ENCODE results near the gene KBTBD12. TPM values are rescaled to one million over a fixed set of nuclear protein-coding genes. Genes with fewer than 3 reads are reported as not detected.
"Not testable (repeated sequence)": the region's sequence is repeated elsewhere in the genome, so short reads cannot be mapped to it uniquely, and the experiment has no call there.

KBTBD12 gene
- total RNA-seq, 1 donor from 2014 or later = 0.98 TPM

DNA sequence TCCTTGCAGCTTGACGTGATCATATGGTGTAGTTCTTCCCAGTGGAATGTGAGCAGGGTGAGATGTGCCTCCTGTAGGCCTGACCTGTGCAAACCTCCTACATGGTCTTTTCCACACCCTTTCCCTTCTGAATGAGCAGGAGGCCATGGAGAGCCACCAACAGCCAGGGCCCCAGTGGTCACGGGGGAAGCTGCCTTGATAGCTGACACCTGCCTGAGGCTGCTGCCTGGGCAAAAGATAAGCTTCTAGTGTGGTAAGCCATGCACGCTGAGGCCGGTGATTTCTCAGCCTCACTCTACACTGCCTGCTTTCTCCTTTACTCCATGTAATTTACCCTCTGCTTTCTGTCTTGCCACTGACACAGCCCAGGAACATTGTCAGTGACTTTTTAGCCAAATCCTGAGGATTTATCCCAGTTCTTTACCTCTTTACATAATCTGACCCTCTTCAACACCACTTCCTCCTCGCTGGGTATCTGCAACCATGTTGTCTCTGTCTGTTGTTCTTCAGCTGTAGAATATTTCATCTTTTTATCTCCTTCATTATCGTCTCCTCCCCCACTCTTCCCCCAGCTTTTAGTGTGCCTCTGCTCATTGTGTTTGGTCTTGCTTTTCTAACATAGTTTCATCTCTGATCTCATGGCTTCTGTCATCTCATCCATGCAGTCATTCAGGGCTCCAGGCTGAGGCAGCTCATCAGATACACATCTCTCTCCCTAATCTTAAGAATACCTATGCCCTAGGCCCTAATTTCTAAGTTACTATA, 11.2 kb upstream of the KBTBD12 start:
- no peak for DNase-seq (ENCODE audit: low read depth)
- no peak overlapping the region for H3K4me3 ChIP-seq (ENCODE audit: low read depth, low read length)
- TF ChIP-seq CTCF (conservative IDR thresholded peaks at IDR 0.05; ENCODE audit: low read depth, low read length) = no peak

DNA sequence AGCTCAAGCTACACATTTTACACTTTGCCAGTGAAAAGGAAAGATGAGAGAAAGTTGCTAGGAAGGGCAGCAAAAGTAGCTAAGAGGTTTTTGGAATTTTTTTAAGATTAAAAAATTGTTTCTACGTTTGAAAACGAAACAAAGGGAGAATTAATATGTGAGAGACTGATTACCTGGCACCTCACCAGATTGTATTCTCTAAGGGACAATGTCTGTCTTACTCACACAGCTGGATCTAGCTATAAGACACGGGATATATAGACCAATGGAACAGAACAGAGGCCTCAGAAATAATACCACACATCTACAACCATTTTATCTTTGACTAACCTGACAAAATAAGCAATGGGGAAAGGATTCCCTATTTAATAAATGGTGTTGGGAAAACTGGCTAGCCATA, 9.5 kb upstream of the KBTBD12 start:
- DNase-seq (ENCODE audit: low read depth) = no peak
- no peak for TF ChIP-seq CTCF (conservative IDR thresholded peaks at IDR 0.05; ENCODE audit: low read depth, low read length)
- no peak overlapping the region for H3K4me3 ChIP-seq (ENCODE audit: low read depth, low read length)

DNA sequence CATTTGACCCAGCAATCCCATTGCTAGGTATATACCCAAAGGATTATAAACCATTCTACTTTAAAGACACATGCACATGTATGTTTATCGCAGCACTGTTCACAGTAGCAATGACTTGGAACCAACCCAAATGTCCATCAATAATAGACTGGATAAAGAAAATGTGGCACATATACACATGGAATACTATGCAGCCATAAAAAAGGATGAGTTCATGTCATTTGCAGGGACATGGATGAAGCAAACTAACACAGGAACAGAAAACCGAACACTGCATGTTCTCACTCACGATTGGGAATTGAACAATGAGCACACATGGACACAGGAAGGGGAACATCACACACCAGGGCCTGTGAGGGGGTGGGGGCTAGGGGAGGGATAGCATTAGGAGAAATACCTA, 8.4 kb upstream of the KBTBD12 start:
- DNase-seq (ENCODE audit: low read depth); H3K4me3 ChIP-seq (ENCODE audit: low read depth, low read length): not testable (repeated sequence)

- no peak for DNase-seq (ENCODE audit: low read depth)
- TF ChIP-seq CTCF (conservative IDR thresholded peaks at IDR 0.05; ENCODE audit: low read depth, low read length) = no peak
- no peak overlapping the region for H3K4me3 ChIP-seq (ENCODE audit: low read depth, low read length)
Measured at GRCh38 chr3:127908202-127908601, 6.8 kb upstream of the KBTBD12 start.

DNA sequence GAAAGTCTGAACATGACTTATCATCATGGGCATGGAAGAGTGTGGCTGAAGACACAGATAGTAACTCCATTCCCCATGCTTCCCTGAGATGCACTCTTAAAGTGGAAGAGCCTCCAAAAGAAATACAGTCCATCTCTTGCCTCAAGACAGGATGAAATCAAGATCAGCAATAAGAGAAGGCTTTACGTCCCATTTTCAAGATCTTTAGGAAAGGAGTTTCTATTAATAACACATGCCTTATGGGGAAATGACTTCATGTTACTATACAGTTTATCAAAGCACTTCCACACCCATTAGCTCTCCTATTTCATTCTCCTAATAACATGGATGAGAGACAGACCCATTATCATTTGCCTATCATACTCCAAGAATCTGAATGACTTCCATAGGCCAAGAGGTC, 6.1 kb upstream of the KBTBD12 start:
- no peak for DNase-seq (ENCODE audit: low read depth)
- no peak overlapping the region for H3K4me3 ChIP-seq (ENCODE audit: low read depth, low read length)
- no peak for TF ChIP-seq CTCF (conservative IDR thresholded peaks at IDR 0.05; ENCODE audit: low read depth, low read length)

- DNase-seq (ENCODE audit: low read depth) = no peak
- no peak for TF ChIP-seq CTCF (conservative IDR thresholded peaks at IDR 0.05; ENCODE audit: low read depth, low read length)
- H3K4me3 ChIP-seq (ENCODE audit: low read depth, low read length) = no peak overlapping the region
Measured at GRCh38 chr3:127909646-127910045, 5.4 kb upstream of the KBTBD12 start.

DNA sequence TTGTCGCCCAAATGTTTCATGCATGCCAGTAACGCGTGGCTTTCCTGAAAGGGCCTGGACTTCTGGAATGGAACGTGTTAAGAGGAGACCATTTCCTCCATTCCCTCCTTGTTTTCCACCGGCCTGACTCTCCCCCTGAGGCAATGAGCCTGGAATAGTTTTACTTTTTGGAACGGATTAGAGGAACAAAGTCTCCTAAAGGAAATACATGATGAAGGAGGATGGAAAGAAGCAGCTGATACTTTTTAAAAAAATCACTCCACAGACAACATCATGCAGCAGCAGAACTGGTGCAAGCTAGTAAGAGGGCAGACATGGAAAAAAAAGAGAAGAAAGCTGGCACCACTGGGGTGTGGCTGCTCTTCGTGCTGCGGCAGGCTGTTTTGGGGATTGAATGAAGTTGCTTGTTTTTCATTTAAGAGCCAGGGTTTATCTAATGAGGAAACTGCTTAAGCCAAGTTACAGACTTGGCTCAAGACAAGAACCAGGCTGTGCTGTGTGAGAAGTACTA, 3.6 kb upstream of the KBTBD12 start:
- TF ChIP-seq CTCF (conservative IDR thresholded peaks at IDR 0.05; ENCODE audit: low read depth, low read length) = no peak
- DNase-seq (ENCODE audit: low read depth) = no peak
- H3K4me3 ChIP-seq (ENCODE audit: low read depth, low read length) = no peak overlapping the region

DNA sequence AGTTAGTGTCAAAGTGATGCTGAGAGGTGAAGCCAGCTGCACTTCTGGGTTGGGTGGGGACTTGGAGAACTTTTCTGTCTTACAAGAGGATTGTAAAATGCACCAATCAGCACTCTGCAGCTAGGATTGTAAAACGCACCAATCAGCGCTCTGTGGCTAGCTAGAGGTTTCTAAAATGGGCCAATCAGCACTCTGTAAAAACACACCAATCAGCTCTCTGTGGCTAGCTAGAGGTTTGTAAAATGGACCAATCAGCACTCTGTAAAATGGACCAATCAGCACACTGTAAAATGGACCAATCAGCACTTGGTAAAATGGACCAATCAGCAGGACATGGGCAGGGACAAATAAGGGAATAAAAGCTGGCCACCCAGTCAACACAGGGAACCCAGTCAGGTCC, 1.2 kb upstream of the KBTBD12 start:
- not testable (repeated sequence) for H3K4me3 ChIP-seq (ENCODE audit: low read depth, low read length); DNase-seq (ENCODE audit: low read depth)
